ENCODE measurements around the gene SCP2.

GRCh38 chr1:52914463-52914862, 12.6 kb upstream of the SCP2 start:
- TF ChIP-seq CTCF (IDR thresholded peaks at IDR 0.05; ENCODE audit: borderline replicate concordance, extremely low read depth, low read length, poor library complexity, severe bottlenecking) (no peak), EZH2 (IDR thresholded peaks at IDR 0.05; ENCODE audit: borderline replicate concordance, low read depth, low read length, severe bottlenecking) (no peak)

Measured in DND-41 (cell line).